Fibroblast of skin of scalp (primary cell): Measurements from ENCODE around the gene ASIP.
A peak's percentile ranks its signal among the peaks of the same experiment; 100 is the strongest.
"Not testable (repeated sequence)": the region's sequence is repeated elsewhere in the genome, so short reads cannot be mapped to it uniquely, and the experiment has no call there.

Experiments used
- DNase-seq: peaks from one replicate; pipeline ENCODE4 v3.0.0-alpha.2; 2013

Gene ASIP

DNA sequence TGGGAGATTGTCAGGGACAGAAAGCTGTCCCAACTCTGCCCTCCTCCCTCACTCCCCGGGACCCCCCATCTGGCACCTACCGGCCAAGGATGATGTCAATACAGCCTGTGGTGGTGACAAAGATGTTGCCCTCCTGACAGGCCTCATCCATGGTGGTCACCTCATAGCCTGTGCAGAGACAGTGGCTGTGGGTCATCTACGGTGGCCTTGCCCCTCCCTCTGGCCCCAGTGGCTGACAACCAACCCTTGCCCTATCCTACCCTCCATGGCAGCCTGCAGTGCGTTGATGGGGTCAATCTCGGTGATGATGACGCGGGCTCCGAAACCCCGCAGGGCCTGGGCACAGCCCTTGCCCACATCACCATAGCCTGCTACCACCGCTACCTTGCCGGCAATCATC is 49.2 kb downstream of the ASIP start:
- DNase-seq, result no peak

DNA sequence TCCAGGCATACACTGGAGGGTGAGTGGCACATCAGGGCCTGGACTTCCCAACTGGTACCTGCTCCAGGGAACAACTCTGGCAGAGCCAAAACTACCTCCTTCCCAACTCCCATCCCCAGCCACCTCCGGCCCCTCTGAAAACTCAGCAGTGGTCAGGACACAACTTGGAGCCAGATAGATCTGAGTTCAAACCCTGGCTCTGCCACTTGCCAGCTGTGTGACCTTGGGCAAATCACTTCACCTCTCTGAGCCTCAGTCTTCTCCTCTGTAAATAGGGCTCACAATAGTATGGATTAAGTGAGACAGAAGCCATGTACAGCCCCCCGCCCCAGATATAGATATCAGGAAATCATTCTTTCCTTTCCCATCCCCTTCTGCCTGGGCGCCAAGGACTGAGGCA is 51.3 kb downstream of the ASIP start:
- DNase-seq, result no peak

DNA sequence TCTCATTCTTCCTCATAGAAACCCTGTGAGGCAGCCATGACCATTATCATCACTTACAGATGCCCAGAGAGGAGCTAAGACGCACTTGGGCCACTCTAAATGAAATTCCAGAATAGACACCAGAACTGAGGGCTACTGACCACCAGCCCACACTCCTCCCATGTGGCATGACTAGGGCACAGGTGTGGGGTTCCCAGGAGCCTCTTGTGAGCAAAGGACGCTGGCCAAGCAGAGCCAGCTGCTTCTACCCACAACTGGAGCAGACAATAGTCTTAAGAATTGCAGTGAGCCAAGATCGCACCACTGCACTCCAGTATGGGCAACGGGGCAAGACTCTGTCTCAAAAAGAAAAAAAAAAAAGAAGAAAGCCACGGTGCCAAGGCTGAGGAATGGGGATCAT is 51.9 kb downstream of the ASIP start:
- no peak for DNase-seq

DNA sequence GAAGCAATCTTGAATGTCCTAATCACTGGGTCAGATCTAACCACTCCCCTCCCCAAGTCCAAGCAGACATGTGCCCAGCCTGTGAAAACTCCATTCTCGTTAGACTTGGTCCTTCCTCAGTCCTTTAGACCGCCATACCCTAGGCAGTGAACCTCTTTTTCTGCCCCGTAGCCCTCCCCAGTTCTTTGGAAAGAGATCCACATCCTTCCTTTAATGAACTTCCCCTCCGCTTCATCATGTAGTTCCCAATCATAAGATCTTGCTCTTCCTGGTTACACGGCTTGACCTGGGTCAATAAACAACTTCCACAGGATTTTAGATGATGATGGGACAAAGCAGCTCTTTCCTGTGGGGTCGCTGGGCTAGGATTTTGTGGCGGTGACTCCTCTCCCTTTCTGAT is 52.4 kb downstream of the ASIP start:
- no peak for DNase-seq

DNA sequence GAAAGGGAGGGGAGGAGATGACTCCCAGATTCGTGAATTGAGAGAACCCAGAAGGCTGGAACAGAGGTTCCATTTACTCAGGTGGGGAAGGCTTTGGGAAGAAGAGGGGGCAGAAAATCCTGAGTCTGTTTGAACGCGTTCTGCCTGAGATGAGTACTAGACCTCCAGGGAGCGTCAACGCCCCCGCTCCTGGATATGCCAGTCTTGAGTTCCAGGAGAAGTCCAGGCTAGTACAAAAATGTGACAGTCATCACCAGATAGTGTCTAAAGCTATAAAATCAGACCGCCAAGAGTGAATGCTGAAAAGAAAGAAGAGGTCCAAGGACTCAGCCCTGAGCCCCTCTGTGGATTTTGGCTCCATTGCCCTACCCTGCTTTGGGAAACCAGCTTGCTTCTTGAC is 53.3 kb downstream of the ASIP start:
- DNase-seq, result no peak

GRCh38 chr20:34295284-34295683 is 54.1 kb downstream of the ASIP start:
- DNase-seq, result no peak

GRCh38 chr20:34296468-34296867 is 55.2 kb downstream of the ASIP start:
- no peak for DNase-seq

DNA sequence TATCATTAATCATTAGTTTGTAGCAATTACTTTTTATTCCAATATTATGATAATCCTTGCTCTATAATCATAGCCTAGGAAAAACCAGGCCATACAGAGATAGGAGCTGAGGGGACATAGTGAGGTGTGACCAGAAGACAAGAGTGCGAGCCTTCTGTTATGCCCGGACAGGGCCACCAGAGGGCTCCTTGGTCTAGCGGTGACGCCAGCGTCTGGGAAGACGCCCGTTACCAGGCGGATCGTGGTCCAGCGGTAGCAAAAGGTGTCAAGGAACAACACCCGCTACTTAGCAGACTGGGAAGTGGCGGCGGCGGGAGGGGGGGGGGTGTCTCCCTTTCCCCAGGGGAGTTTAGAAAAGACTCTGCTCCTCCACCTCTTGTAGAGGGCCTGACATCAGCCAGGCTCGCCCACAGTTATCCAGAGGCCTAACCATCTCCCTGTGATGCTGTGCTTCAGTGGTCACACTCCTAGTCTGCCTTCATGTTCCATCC is 57.1 kb downstream of the ASIP start:
- not testable (repeated sequence) for DNase-seq

- no peak for DNase-seq
These were observed 58.5 kb downstream of the ASIP start for GRCh38 chr20:34299556-34300255.

DNA sequence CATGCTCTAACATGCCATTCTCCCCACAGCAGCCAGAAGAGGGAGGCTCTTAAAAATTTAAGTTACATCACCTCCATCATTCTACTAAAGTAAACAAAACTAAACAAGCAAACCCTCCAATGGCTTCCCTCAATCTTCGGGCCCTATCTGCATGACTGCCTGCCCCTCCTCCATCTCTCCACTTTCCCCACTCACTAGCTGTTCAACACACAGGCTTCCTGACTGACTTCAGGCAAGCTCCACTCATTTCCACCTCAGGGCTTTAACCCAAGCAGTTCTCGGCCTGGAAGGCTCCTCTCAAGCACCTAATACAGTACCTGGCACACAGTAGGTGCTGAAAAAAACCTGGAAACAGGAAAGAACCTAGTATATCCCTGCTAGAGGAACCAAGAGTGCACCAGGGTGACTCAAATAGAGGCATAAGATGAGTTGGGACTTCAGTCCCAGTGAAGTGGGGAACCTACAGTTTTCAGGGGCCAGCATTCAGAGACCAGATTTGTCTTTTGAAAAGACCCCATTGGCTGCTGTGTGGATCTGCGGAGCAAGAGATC is 59.1 kb downstream of the ASIP start:
- peak; percentile 15 for DNase-seq

- no peak for DNase-seq
These were observed 59.8 kb downstream of the ASIP start for GRCh38 chr20:34300809-34301586.

GRCh38 chr20:34301587-34302311 is 60.5 kb downstream of the ASIP start:
- DNase-seq, result no peak

DNA sequence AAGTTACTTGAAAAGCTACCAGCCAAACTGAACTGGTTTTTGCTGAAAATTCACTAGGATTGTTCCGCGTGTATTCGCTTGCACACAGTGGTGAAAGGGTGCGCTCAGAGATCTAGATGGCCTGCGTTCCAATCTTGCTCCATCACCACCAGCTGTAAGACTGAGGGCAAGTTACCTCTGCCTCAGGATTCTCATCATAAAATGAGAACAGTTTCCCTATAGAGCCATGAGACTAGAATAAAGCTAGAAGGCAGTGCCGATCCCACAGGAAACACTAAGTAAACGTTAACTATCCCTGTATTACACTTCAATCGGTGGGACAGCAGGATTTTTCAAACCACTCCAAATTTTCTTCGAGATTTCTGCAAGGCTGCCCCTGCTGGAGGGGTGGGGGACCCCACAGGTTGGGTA is 61.1 kb downstream of the ASIP start:
- DNase-seq, result peak; percentile 41

- peak; percentile 96 for DNase-seq
These were observed 61.7 kb downstream of the ASIP start, which contains the start of gene AHCY for GRCh38 chr20:34302723-34303533. Gene AHCY, minus strand, starts transcription at chr20:34303355. Its CDS starts 85 bp downstream, at chr20:34303270.

DNA sequence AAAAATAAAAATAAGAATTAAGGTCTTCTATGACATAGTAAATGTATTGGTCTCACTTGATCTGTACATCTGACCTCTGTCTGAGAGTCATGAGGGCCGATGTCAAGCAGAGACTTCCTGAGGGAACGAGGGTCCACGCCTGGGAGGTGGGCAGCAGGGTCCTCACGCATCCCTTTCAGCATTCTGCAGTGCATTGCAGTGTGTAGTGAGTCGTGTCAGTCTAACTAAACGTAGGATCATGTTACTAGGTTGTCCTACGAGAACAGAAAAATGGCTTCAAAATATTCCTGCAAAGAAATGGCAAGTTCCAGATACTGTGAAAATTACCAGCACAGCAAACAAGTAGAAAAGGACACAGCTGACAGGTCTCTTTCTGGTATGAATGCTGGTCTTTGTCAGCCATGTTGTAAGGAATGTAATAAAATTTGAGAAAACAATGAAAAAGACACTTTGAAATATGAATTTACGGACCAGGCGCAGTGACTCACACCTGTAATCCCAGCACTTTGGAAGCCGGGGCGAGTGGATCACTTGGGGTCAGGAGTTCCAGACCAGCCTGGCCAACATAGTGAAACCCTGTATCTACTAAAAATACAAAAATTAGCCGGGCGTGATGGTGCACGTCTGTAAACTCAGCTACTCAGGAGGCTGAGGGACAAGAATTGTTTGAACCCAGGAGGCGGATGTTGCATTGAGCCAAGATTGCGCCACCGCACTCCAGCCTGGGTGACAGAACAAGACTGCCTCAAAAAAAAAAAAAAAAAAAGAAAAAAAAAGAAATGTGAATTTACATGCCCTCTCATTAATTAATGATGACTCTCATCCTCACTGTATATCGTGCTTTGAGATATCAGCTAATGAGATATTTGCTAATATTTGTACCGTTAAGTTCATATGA is 64.4 kb downstream of the ASIP start:
- DNase-seq, result no peak

- no peak for DNase-seq
These were observed 68.5 kb downstream of the ASIP start for GRCh38 chr20:34309691-34310090.

DNA sequence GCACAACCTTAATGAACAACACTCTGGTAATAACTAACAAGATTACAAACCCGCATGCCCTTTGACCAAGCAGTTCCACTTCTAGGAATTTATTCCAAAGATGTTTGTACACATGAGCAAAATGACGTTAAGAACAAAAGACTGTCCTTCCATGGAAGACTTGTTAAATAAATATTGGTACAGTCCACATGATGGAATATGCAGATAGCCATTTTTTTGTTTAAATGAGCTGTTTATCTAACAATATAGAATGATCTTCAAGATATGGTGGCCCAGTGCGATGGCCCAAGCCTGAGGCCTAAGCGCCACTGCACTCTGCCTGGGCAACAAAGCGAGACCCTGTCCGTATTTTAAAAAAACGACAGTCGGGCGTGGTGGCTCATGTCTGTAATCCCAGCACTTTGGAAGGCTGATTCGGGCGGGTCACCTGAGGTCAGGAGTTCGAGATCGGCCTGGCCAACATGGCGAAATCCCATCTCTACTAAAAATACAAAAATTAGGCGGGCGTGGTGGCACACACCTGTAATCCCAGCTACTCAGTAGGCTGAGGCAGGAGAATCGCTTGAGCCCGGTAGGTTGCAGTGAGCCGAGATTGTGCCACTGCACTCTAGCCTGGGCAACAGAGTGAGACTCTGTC is 69.4 kb downstream of the ASIP start:
- DNase-seq, result no peak

DNA sequence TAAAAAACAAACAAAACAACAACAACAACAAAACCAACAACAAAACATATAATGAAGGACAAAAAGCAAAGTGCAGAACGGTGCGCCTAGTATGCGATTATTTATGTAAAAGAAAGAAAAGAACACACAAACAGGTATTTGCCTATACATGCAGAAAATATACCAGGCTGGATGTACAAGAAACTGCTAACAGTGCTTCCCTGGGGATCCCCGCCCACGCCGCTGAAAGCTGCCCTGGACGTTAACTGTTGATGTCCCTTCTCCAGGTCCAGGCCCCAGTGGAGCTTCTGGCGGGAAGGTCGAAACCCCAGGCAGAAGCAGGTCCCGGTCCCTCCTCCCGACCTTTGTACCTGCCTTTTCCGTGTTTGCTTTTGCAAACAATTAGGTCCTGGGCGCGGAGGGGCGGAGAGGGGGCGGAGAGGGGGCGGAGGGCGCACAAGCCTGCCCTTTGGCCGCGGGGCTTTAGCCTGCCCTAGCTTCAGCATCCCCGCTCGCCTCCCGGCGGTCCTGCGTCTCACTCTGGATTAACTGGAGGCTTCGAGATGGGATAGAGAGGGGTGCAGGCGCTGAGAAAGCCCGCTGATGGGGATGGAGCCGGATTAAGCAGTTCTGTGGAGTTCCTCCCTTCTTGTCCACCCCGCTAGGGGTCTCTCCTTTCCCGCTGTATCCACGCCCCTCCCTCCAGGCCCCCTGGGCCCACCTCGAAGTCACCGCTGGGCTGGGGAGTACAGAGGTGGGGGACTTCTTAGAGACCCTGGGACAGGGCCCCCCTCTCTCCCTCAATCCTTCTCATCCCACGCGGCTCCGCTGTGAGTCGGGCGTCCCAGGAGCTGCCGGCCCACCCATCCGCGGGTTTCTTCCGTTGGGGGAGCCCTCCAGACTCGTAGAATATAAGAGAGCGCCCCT is 70.1 kb downstream of the ASIP start:
- DNase-seq, result no peak

DNA sequence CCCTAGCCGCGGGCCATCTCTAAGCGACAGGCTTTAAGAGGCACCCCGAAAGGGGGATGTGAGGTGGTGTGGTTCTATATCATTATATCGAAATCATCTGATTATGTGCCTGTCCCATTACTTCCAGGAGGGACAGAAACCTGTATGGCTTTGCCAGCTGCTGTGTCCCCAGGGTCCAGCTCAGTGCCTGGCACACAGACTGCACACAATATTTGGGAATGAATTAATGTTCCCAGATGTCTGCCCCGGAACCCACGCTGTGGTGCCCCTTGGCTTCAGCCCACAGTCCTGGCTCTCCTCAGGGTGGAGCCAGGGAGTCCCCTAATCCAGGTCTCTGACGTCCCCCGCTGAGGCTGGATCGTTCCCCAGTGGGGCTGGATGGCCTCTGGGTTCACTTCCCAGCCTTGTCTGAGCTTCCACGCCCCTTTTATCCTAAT is 70.8 kb downstream of the ASIP start:
- DNase-seq, result no peak
